AG04449 (cell line): ENCODE results near the gene NBL1.

ENCODE experiments used
- CTCF ChIA-PET: fragments of 350-600 bp; formaldehyde crosslinking; extraction: SDS; loops from one replicate; lab custom pipeline; 2021; ENCODE audit warnings: antibody characterized with exemption; lab: Yijun Ruan, JAX
- POLR2A ChIA-PET: fragments of 400-600, 350-600 bp; formaldehyde crosslinking; extraction: SDS; loops from one replicate; lab custom pipeline; 2020; ENCODE audit warnings: antibody characterized with exemption, inconsistent platforms; lab: Yijun Ruan, JAX
- DNase-seq: peaks from one replicate; pipeline ENCODE4 v3.0.0-alpha.2; 2010; ENCODE audit warnings: low read depth, low spot score
- H3K4me3 ChIP-seq: 2 replicates; pipeline ENCODE4 v1.5.1; 2011; ENCODE audit warnings: low read depth, mild to moderate bottlenecking, control low read depth, low read length
- CTCF ChIP-seq: IDR thresholded peaks from one replicate; pipeline ENCODE4 v1.5.1; 2011; ENCODE audit warnings: mild to moderate bottlenecking, moderate library complexity, low read length, control low read depth, inconsistent platforms; ENCODE audit not compliant: insufficient read depth; ENCODE audit errors: missing control alignments

The NBL1 gene

DNA sequence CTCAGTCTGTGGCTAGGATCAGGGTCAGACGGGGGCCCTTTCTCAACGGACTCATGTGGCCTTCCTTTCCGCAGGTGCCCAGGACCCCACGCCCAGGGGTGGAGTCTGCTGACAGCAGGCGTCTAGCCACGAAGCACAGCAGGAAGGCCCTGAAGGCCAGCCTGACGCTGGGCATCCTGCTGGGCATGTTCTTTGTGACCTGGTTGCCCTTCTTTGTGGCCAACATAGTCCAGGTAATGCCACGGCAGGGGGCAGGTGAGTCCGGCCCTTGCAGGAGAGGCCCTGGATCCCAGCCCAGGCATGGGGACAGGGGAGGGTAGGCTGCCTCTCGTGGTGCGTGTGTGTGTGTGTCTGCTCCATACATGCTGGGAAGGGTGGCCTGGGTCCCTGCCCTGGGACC, 34.4 kb downstream of the NBL1 start:
- TF ChIP-seq CTCF, result no peak
- ChIA-PET POLR2A (no interaction called here), CTCF (interaction anchor here (10.0 kb wide), 1 partner anchor 17 kb away, joined by 103 read pairs; the partner anchor contains the start of gene HTR6)
- H3K4me3 ChIP-seq, result no peak overlapping the region
- DNase-seq, result no peak

- no peak for TF ChIP-seq CTCF
- POLR2A ChIA-PET, result no interaction called here
- CTCF ChIA-PET, result interaction anchor here (10.0 kb wide), 1 partner anchor 17 kb away, joined by 103 read pairs; the partner anchor contains the start of gene HTR6
- no peak overlapping the region for H3K4me3 ChIP-seq
- no peak for DNase-seq
Measured at GRCh38 chr1:19678931-19679453, 34.9 kb downstream of the NBL1 start.

DNA sequence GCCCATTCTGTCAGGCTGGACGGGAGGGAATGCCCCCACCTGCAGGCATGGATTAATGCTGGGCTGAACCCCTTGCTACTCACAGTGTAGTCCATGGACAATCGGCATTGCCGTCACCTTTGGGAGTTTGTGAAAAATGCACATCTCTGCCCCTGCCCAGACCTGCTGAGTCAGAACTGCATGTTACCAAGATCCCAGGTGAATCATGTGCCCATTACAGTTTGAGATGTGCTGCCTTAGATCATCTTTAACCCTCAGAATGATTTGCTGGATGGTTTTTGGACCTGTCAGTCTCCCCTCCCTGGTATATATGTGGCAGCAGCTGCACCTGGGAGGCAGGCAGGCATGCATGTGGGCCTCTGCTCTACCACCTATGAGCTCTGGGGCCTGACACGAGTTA, 35.6 kb downstream of the NBL1 start:
- H3K4me3 ChIP-seq, result no peak overlapping the region
- POLR2A ChIA-PET, result no interaction called here
- TF ChIP-seq CTCF, result no peak
- no peak for DNase-seq
- CTCF ChIA-PET, result interaction anchor here (3.9 to 10.0 kb wide), 2 partner anchors 18 to 25 kb away, joined by 19 to 103 read pairs; partner anchors contain the start of gene HTR6

- DNase-seq, result no peak
- TF ChIP-seq CTCF, result no peak
- ChIA-PET CTCF (interaction anchor here (0.7 to 6.0 kb wide), 3 partner anchors 20 to 35 kb away, joined by 3 to 55 read pairs (median 19); no protein-coding TSS in a partner anchor), POLR2A (no interaction called here)
- H3K4me3 ChIP-seq, result no peak overlapping the region
Measured at GRCh38 chr1:19680644-19681043, 36.5 kb downstream of the NBL1 start.

- POLR2A ChIA-PET, result no interaction called here
- DNase-seq, result peak; percentile 67
- CTCF ChIA-PET, result interaction anchor here (0.8 to 6.0 kb wide), 5 partner anchors 9 to 140 kb away, joined by 3 to 55 read pairs (median 4); no protein-coding TSS in a partner anchor
- H3K4me3 ChIP-seq, result no peak overlapping the region
- TF ChIP-seq CTCF, result no peak
Measured at GRCh38 chr1:19682257-19682656, 38.1 kb downstream of the NBL1 start.

DNA sequence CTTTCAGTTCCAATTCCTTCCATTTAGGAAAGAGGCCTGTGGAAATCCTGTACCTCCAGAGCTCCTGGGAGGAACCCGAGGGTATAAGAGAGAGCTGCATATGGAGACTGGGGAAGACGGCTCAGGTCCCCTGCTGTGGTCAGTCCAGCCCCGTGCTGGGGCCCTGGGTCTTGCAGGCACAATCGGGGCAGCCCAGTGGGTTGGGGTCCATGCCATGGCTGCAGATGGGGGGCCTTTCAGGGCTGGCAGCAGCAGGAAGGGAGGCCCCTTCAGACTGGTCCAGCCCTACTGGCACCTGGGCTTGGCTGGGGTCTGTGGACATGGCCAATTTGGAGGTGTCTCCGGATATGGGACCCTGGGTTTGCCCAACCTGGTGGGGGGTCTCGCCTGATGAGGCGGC, 38.8 kb downstream of the NBL1 start:
- POLR2A ChIA-PET, result no interaction called here
- CTCF ChIA-PET, result interaction anchor here (1.2 to 6.0 kb wide), 4 partner anchors 22 to 36 kb away, joined by 3 to 55 read pairs (median 12); no protein-coding TSS in a partner anchor
- no peak for DNase-seq
- no peak for TF ChIP-seq CTCF
- no peak overlapping the region for H3K4me3 ChIP-seq
